ENCODE results near the gene NWD2.
"Not testable (repeated sequence)": the region's sequence is repeated elsewhere in the genome, so short reads cannot be mapped to it uniquely, and the experiment has no call there.

Gene NWD2

DNA sequence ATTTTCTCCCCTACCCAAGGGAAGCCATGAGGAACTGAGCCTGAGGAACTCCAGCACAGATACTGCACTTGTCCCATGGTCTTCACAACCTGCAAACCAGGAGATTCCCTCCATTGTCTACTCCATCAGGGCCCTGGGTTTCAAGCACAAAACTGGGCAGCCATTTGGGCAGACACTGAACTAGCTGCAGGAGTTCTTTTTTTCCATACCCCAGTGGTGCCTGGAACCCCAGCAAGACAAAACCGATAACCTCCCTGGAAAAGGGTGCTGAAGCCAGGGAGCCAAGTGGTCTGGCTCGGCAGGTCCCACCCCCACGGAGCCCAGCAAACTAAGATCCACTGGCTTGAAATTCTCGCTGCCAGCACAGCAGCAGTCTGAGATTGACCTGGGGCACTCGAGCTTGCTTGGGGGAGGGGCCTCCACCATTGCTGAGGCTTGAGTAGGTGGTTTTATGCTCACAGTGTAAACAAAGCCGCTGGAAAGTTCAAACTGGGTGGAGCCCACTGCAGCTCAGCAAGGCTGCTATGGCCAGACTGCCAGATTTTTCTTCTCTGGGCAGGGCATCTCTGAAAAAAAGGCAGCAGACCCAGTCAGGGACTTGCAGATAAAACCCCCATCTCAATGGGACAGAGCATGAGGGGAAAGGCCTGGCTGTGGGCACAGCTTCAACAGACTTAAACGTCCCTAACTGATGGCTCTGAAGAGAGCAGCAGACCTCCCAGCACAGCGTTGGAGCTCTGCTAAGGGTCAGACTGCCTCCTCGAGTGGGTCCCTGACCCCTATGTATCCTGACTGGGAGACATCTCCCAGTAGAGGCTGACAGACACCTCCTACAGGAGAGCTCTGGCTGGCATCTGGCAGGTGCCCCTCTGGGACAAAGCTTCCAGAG lies 163.6 kb downstream of the NWD2 start:
- not testable (repeated sequence) for H3K9ac ChIP-seq (ENCODE audit: low read depth, low read length); H3K36me3 ChIP-seq (ENCODE audit: control insufficient read depth, insufficient read depth, low read length); H3K27me3 ChIP-seq (ENCODE audit: control insufficient read depth, insufficient read depth, low read length); H3K4me1 ChIP-seq (ENCODE audit: control insufficient read depth, insufficient read depth, low read length); H3K9me3 ChIP-seq (ENCODE audit: control insufficient read depth, insufficient read depth, low read length); H3K4me3 ChIP-seq (ENCODE audit: low read depth, low read length)

DNA sequence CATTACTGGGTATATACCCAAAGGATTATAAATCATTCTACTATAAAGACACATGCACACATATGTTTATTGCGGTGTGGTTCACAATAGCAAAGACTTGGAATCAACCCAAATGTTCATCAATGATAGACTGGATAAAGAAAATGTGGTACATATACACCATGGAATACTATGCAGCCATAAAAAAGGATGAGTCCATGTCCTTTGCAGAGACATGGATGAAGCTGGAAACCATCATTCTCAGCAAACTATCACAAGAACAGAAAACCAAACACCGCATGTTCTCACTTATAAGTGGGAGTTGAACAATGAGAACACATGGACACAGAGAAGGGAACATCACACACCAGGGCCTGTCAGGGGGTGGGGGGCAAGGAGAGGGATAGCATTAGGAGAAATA lies 169.1 kb downstream of the NWD2 start:
- H3K27me3 ChIP-seq (ENCODE audit: control insufficient read depth, insufficient read depth, low read length); H3K9ac ChIP-seq (ENCODE audit: low read depth, low read length); H3K9me3 ChIP-seq (ENCODE audit: control insufficient read depth, insufficient read depth, low read length); H3K36me3 ChIP-seq (ENCODE audit: control insufficient read depth, insufficient read depth, low read length); H3K4me3 ChIP-seq (ENCODE audit: low read depth, low read length); H3K4me1 ChIP-seq (ENCODE audit: control insufficient read depth, insufficient read depth, low read length): not testable (repeated sequence)

DNA sequence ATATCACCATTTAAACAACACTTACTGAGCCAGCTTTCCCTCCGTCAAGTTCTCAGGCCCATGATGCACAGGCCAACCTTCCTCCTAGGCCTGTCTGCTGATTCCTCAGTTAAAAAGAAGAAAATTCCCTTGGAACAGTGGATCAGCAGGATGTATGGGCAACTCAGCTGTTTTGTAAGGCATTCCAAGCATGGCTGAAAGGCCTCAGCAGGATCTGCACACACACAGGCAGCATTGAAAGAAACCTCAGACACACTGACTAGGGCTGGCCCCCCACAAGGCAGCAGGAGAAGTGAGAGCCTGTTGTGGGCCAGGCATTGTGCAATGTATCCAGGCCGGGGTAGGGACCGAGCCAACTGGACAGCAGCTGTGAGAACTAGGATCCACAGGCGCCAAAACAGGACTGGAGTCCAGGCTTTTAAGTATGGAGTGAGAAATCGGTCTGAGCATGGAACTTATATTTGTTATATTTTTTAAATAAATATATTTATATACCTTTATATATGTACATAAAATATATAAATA lies 171.4 kb downstream of the NWD2 start:
- no peak overlapping the region for H3K9ac ChIP-seq (ENCODE audit: low read depth, low read length)

DNA sequence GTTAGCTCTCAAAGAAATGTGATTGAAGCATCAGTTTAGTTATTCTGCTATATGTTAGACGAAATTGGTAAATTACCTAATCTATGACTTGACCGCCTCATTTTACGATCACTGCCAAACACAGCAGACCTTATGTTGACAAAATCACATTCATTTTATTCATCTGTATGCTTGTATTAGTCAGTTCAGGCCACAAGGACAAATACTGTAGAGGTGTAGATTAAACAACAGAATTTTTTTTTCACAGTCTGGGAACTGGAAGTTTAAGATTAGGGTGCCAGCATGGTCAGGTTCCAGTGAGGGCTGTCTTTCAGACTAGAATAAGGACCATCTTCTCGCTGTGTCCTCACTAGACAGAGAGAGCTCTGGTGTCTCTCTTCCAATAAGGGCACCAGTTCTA lies 177.1 kb downstream of the NWD2 start:
- Histone ChIP-seq H3K27me3 (ENCODE audit: control insufficient read depth, insufficient read depth, low read length) (no peaks in the 10 kb centered on the region), H3K9ac (ENCODE audit: low read depth, low read length) (no peak overlapping the region), H3K4me1 (ENCODE audit: control insufficient read depth, insufficient read depth, low read length) (no peaks in the 10 kb centered on the region), H3K36me3 (ENCODE audit: control insufficient read depth, insufficient read depth, low read length) (no peaks in the 10 kb centered on the region), H3K9me3 (ENCODE audit: control insufficient read depth, insufficient read depth, low read length) (no peaks in the 10 kb centered on the region), H3K4me3 (ENCODE audit: low read depth, low read length) (no peak overlapping the region)

More for the DNA sequence above, 171.4 kb downstream of the NWD2 start:
- Histone ChIP-seq H3K27me3 (ENCODE audit: control insufficient read depth, insufficient read depth, low read length) (no peaks in the 10 kb centered on the region), H3K4me3 (ENCODE audit: low read depth, low read length) (no peak overlapping the region), H3K4me1 (ENCODE audit: control insufficient read depth, insufficient read depth, low read length) (no peaks in the 10 kb centered on the region), H3K36me3 (ENCODE audit: control insufficient read depth, insufficient read depth, low read length) (no peaks in the 10 kb centered on the region), H3K9me3 (ENCODE audit: control insufficient read depth, insufficient read depth, low read length) (no peaks in the 10 kb centered on the region)

DNA sequence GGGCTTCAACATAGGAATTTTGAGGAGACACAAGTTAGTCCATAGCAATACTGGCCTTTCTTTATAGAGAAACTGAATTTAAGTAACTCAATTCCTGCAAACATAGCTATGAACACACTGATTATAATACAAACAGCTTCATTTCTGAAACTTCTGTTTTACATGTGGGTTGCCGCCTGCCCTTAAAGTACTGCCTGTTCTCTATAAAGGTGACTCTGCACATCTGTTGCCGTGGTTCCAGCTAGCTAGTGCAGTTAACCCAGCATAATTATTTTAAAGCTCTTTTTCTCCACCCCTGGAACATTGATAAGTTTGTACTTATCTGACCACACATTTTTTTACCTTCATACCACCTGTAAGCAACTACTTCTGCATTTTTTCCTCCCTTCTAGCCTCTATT lies 177.6 kb downstream of the NWD2 start:
- Histone ChIP-seq H3K9me3 (ENCODE audit: control insufficient read depth, insufficient read depth, low read length) (no peaks in the 10 kb centered on the region), H3K27me3 (ENCODE audit: control insufficient read depth, insufficient read depth, low read length) (no peaks in the 10 kb centered on the region), H3K4me3 (ENCODE audit: low read depth, low read length) (no peak overlapping the region), H3K36me3 (ENCODE audit: control insufficient read depth, insufficient read depth, low read length) (no peaks in the 10 kb centered on the region), H3K4me1 (ENCODE audit: control insufficient read depth, insufficient read depth, low read length) (no peaks in the 10 kb centered on the region), H3K9ac (ENCODE audit: low read depth, low read length) (no peak overlapping the region)

DNA sequence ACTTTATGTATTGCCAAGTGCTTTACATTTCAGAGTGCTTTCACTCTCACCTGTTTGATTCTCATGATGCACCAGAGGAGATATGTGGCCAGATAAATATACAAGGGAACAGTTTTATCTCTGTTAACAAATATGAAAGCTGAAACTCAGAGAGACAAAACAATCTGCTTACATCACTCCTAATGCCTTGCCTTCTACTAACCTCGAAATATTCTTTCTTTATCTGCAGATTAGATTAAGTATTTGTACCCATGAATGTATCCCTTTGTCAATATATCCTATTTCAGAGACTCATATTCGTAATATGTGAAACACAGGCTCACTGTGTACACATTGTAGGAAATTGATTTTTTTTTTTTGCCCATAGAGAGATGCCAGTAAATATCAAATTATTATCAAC lies 178.1 kb downstream of the NWD2 start:
- no peak overlapping the region for H3K4me3 ChIP-seq (ENCODE audit: low read depth, low read length)
- H3K27me3 ChIP-seq (ENCODE audit: control insufficient read depth, insufficient read depth, low read length), result no peaks in the 10 kb centered on the region
- H3K9me3 ChIP-seq (ENCODE audit: control insufficient read depth, insufficient read depth, low read length), result no peaks in the 10 kb centered on the region
- no peaks in the 10 kb centered on the region for H3K4me1 ChIP-seq (ENCODE audit: control insufficient read depth, insufficient read depth, low read length)
- H3K9ac ChIP-seq (ENCODE audit: low read depth, low read length), result no peak overlapping the region
- H3K36me3 ChIP-seq (ENCODE audit: control insufficient read depth, insufficient read depth, low read length), result no peaks in the 10 kb centered on the region

DNA sequence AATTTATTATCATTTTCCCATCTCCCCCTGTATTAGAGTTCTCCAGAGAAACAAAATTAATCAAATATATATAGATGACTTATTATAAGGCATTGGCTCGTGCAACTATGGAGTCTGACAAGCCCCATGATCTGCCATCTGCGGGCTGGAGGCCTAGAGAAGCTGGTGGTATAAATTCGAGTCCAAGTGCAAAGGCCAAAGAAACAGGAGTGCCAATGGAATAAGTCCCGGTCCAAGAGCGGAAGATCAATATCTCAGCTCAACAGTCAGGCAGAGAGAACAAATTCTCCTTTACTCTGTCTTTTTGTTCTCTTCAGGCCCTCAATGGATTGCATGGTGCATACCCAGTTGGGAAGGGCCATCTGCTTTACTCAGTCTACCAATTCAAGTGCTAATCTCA lies 178.8 kb downstream of the NWD2 start:
- no peaks in the 10 kb centered on the region for H3K36me3 ChIP-seq (ENCODE audit: control insufficient read depth, insufficient read depth, low read length)
- no peaks in the 10 kb centered on the region for H3K27me3 ChIP-seq (ENCODE audit: control insufficient read depth, insufficient read depth, low read length)
- H3K9me3 ChIP-seq (ENCODE audit: control insufficient read depth, insufficient read depth, low read length), result no peaks in the 10 kb centered on the region
- H3K4me3 ChIP-seq (ENCODE audit: low read depth, low read length), result no peak overlapping the region
- H3K9ac ChIP-seq (ENCODE audit: low read depth, low read length), result no peak overlapping the region
- H3K4me1 ChIP-seq (ENCODE audit: control insufficient read depth, insufficient read depth, low read length), result no peaks in the 10 kb centered on the region

DNA sequence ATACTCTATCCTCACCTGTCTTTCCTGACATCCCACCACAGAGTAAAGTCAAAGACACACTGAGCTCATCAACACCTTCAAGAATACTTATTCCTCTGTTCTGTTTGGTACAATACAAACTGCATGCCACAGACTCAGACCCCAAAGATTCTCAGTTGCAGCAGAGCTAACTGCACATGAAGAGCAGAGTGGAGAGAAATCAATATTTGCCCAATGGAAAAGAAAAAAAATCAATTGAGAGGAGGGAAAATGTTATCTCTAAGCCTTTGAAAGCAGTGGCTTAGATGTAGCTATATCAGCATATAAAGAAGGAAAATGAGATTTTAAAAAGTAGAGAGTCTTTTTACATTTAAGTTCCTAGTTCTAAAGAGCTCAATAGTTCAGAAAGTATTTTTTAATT lies 180.2 kb downstream of the NWD2 start:
- Histone ChIP-seq H3K4me3 (ENCODE audit: low read depth, low read length) (no peak overlapping the region), H3K9me3 (ENCODE audit: control insufficient read depth, insufficient read depth, low read length) (no peaks in the 10 kb centered on the region), H3K9ac (ENCODE audit: low read depth, low read length) (no peak overlapping the region), H3K36me3 (ENCODE audit: control insufficient read depth, insufficient read depth, low read length) (no peaks in the 10 kb centered on the region), H3K4me1 (ENCODE audit: control insufficient read depth, insufficient read depth, low read length) (no peaks in the 10 kb centered on the region), H3K27me3 (ENCODE audit: control insufficient read depth, insufficient read depth, low read length) (no peaks in the 10 kb centered on the region)

DNA sequence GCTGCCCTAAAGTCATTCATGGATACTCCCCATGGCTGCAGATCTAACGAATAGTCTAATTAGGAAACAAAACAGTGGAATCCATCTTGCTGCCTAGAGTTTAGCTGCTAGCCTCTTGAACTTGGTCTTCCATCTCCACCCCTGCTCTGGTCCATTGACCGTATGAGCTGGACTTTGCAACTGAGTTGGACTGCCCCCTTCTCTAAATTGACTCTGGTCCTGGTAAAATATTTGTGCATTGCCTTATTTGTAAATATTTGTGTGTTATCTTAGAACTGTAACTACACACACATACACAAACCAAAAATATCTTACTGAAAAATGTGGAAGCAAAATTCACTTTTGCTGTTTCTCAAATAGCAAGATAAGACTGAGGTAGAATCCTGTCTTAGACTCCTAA lies 181.3 kb downstream of the NWD2 start:
- no peaks in the 10 kb centered on the region for H3K9me3 ChIP-seq (ENCODE audit: control insufficient read depth, insufficient read depth, low read length)
- no peaks in the 10 kb centered on the region for H3K4me1 ChIP-seq (ENCODE audit: control insufficient read depth, insufficient read depth, low read length)
- H3K36me3 ChIP-seq (ENCODE audit: control insufficient read depth, insufficient read depth, low read length), result no peaks in the 10 kb centered on the region
- no peak overlapping the region for H3K9ac ChIP-seq (ENCODE audit: low read depth, low read length)
- no peaks in the 10 kb centered on the region for H3K27me3 ChIP-seq (ENCODE audit: control insufficient read depth, insufficient read depth, low read length)
- no peak overlapping the region for H3K4me3 ChIP-seq (ENCODE audit: low read depth, low read length)

DNA sequence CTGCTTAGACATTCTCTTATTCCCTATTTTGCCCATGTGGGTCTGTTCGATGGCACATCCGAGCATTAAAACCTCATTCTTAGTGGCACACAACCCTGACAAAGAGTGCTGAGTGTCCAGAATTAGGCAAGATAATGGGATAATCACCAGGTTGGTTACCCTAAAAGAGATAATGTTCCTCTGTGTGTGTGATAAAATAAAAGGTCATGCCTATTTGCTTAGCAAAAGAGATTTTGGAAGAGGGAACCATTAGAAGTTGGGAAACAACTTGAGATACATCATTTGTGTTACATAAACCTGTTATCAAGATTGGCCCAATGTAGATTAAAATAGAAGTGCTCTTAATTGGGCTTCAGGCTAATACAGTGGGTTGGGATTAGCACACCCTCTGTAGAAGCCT lies 182.7 kb downstream of the NWD2 start:
- Histone ChIP-seq H3K4me3 (ENCODE audit: low read depth, low read length) (no peak overlapping the region), H3K9me3 (ENCODE audit: control insufficient read depth, insufficient read depth, low read length) (no peaks in the 10 kb centered on the region), H3K4me1 (ENCODE audit: control insufficient read depth, insufficient read depth, low read length) (no peaks in the 10 kb centered on the region), H3K27me3 (ENCODE audit: control insufficient read depth, insufficient read depth, low read length) (no peaks in the 10 kb centered on the region), H3K36me3 (ENCODE audit: control insufficient read depth, insufficient read depth, low read length) (no peaks in the 10 kb centered on the region), H3K9ac (ENCODE audit: low read depth, low read length) (no peak overlapping the region)

DNA sequence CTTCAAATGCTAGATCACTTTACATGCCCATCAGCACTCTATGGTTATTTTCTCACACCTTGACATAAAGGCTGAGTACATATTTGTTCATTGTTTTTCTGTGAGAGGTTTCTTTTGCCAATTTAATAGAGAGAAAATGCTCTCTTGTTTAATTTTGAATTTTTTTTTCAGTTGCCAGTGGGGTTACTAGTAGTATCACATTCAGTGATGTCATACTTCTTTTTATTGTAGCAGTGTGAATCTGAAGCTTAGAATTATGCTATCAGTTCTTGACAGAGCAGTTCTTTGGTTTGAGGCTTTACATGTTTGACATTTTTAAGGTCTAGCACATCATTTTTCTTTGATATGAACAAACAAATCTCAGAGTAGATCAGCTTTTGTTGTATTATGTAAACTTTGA lies 185.4 kb downstream of the NWD2 start:
- H3K4me3 ChIP-seq (ENCODE audit: low read depth, low read length), result no peak overlapping the region
- no peaks in the 10 kb centered on the region for H3K9me3 ChIP-seq (ENCODE audit: control insufficient read depth, insufficient read depth, low read length)
- H3K9ac ChIP-seq (ENCODE audit: low read depth, low read length), result no peak overlapping the region
- no peaks in the 10 kb centered on the region for H3K4me1 ChIP-seq (ENCODE audit: control insufficient read depth, insufficient read depth, low read length)
- H3K27me3 ChIP-seq (ENCODE audit: control insufficient read depth, insufficient read depth, low read length), result no peaks in the 10 kb centered on the region
- H3K36me3 ChIP-seq (ENCODE audit: control insufficient read depth, insufficient read depth, low read length), result no peaks in the 10 kb centered on the region

DNA sequence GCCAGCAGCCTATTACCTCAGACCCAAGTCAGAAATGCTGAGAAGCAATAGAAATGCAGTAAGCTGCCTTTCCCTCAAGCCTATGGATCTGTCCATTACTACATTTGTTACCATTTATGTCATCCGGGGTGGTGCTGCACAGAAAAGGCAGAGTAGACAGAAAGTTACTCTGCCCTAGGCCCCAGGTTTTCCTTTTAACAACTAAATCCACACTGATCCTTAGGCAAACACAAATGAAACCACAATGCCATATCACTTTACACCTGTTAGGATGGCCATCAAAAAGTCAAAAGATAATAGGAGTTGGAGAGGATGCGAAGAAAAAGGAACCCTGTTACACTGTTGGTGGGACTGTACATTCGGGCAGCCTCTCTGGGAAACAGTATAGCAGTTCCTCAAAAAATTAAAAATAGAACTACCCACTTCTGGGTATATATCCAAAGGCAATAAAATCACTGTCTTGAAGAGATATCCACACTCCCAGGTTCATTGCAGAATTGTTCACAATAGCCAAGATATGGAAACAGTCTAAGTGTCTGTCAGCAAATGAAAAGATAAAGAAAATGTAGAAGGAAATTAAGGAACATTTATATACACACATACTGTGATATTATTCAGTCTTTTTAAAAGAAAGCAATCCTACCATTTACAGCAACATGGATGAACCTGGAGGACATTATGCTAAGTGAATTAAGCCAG lies 186.3 kb downstream of the NWD2 start:
- H3K36me3 ChIP-seq (ENCODE audit: control insufficient read depth, insufficient read depth, low read length), result no peaks in the 10 kb centered on the region

More for the DNA sequence above, 186.3 kb downstream of the NWD2 start:
- no peak overlapping the region for H3K9ac ChIP-seq (ENCODE audit: low read depth, low read length)
- H3K27me3 ChIP-seq (ENCODE audit: control insufficient read depth, insufficient read depth, low read length), result no peaks in the 10 kb centered on the region
- no peak overlapping the region for H3K4me3 ChIP-seq (ENCODE audit: low read depth, low read length)
- no peaks in the 10 kb centered on the region for H3K4me1 ChIP-seq (ENCODE audit: control insufficient read depth, insufficient read depth, low read length)
- no peaks in the 10 kb centered on the region for H3K9me3 ChIP-seq (ENCODE audit: control insufficient read depth, insufficient read depth, low read length)

Measured in iPS-15b (cell line).